Skeletal muscle satellite cell (primary cell): Measurements from ENCODE around the gene AQP3. TPM values are rescaled to one million over a fixed set of nuclear protein-coding genes. Genes with fewer than 3 reads are reported as not detected.
"Not testable (repeated sequence)": the region's sequence is repeated elsewhere in the genome, so short reads cannot be mapped to it uniquely, and the experiment has no call there.

Experiments used
- H3K27me3 ChIP-seq: 2 replicates; pipeline ENCODE4 v1.7.0; 2013; ENCODE audit warnings: low read length; ENCODE audit not compliant: control insufficient read depth, insufficient read depth
- H3K36me3 ChIP-seq: 2 replicates; pipeline ENCODE4 v1.7.0; 2013; ENCODE audit warnings: mild to moderate bottlenecking, control low read depth, low read length; ENCODE audit not compliant: insufficient read depth
- H3K4me1 ChIP-seq: 2 replicates; pipeline ENCODE4 v1.7.0; 2013; ENCODE audit warnings: low read length; ENCODE audit not compliant: control insufficient read depth, insufficient read depth
- H3K4me2 ChIP-seq: 2 replicates; pipeline ENCODE4 v1.7.0; 2013; ENCODE audit warnings: mild to moderate bottlenecking, low read length
- H3K4me3 ChIP-seq: 2 replicates; pipeline ENCODE4 v1.7.0; 2013; ENCODE audit warnings: low read length
- H3K9ac ChIP-seq: 2 replicates; pipeline ENCODE4 v1.7.0; 2013; ENCODE audit warnings: mild to moderate bottlenecking, low read depth, low read length, moderate library complexity
- H3K9me3 ChIP-seq: replicated peaks from 2 replicates; pipeline ENCODE4 v1.7.0; 2013; ENCODE audit warnings: mild to moderate bottlenecking, control low read depth, low read length
- total RNA-seq: library from RNA; depleted of rRNA; stranded (reverse); fragments of >200 nt; gene quantifications from 2 replicates; pipeline ENCODE4 v1.2.3, GENCODE V29; 2012; rRNA removed

Gene AQP3
- 0.25 and 2.0 TPM in 2 replicates for total RNA-seq

DNA sequence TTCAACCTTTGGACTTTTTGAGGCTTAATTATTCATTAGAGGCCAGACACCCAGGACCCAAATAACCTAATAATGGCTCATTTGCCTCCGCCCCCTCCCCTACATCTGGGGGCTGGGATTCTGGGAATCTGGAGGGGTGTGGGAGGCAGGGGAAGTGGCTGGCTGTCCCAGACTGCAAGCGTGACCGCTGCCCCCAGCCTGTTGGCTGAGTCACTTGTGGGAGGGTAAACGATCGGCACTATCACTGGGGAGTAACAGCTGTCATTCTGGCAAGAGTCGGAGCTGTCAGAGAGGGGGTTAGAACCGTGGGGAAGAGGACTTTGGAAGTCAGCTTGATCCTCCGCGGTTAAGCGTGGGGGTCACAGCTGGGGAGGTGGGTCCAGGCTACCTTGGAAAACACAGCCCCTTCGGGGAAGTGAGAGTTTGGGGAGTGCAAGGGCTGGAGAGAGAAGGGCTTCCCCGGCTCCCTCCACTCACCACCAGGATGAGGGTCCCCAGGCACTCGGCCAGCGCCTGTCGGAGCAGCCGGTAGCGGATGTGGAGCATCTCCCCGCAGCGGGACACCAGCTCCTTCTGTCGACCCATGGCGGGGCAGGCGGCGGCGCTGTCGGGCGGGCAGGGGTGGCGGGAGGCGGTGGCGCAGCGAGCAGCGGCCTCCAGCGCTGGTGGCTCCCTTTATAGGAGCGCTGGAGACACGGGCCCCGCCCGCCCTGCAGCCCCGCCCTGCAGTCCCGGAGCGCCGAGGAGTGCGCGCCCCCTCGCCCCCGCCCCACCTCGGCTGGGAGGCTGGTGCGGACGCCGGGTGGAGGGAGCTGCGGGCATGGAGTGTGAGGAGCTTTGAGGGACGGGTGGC lies at the start of gene AQP3:
Gene AQP3 (minus strand): TSS at position 648 of the 853 bp plus-strand sequence. CDS start 63 bp downstream, at position 585.
- Histone ChIP-seq H3K27me3 (no peaks in the 10 kb centered on the region), H3K9ac (peak within 1 kb of the TSS; percentile 46), H3K4me2 (peak within 1 kb of the TSS; percentile 98), H3K9me3 (no peaks in the 10 kb centered on the region), H3K4me1 (peaks cover 25% of the 10 kb centered on the region), H3K4me3 (peak within 1 kb of the TSS; percentile 70), H3K36me3 (no peaks in the 10 kb centered on the region)

DNA sequence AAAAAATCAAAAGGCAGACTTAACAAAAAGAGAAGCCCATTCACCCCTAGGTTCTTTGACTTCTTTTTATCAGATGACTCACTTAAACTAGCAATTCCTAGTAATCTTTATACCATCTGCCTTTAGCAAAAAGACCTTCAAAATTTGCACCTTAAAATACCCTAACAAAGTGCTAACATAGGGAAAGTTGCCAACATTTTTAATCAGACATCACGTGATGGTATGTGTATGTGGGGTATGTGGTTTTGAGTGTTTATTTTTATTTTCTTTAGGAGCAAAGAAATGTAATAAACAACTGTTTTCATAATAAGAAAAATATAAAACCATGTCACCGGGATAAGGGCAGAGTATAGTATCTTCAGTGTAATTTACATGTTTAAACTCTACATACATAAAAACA lies 46.4 kb upstream of the AQP3 start:
- not testable (repeated sequence) for H3K9ac ChIP-seq, H3K27me3 ChIP-seq, H3K36me3 ChIP-seq, H3K9me3 ChIP-seq, H3K4me1 ChIP-seq, H3K4me3 ChIP-seq, H3K4me2 ChIP-seq

DNA sequence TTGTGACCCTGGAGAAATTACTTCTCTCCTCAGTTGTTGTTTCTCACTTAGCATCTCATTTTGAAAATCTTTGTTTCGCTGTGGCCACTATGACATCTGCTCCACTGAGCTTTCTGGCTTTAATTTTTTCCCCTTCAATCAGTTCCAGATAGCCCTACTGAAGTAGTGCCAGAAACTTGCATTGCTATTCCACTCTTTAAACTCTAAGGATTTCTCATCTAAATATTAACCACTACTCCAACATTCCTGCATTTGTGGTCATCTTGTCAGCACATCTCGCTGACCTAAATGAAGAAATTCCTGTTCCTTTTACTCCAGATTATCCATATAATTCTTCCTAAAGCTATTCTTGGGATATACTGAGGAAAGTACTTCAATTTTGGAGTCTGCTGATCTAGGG lies 41.7 kb upstream of the AQP3 start:
- H3K9me3 ChIP-seq: no peaks in the 10 kb centered on the region
- no peak overlapping the region for H3K9ac ChIP-seq
- no peaks in the 10 kb centered on the region for H3K27me3 ChIP-seq
- no peak overlapping the region for H3K4me3 ChIP-seq
- H3K4me1 ChIP-seq: no peaks in the 10 kb centered on the region
- H3K36me3 ChIP-seq: no peaks in the 10 kb centered on the region
- H3K4me2 ChIP-seq: no peak overlapping the region

DNA sequence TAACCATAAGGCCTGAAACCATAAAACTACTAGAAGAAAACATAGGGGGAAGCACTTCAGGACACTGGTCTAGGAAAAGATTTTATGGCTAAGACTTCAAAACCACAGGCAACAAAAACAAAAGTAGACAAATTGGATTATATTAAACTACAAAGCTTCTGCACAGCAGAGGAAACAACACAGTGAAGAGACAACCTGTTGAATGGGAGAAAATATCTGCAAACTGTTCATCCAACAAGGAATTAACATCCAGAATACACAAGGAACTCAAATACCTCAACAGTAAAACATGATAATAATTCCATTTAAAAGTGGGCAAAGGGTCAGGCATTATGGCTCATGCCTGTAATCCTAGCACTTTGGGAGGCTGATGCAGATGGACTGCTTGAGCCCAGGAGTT lies 37.9 kb upstream of the AQP3 start:
- not testable (repeated sequence) for H3K4me2 ChIP-seq, H3K27me3 ChIP-seq, H3K4me3 ChIP-seq, H3K36me3 ChIP-seq, H3K4me1 ChIP-seq, H3K9me3 ChIP-seq, H3K9ac ChIP-seq

DNA sequence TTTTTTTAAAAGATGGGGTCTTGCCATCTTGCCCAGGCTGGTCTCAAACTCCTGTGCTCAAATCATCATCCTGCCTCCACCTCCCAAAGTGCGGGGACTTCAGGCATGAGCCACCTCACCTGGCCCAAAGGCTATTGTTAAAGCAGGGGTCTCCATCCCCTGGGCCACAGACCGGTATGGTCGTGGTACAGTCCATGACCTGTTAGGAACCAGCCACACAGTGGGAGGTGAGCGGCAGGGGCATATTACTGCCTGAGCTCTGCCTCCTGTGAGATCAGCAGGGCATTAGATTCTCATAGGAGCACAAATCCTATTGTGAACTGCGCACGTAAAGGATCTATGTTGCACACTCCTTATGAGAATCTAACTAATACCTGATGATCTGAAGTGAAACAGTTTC lies 33.6 kb upstream of the AQP3 start:
- Histone ChIP-seq H3K4me3 (no peak overlapping the region), H3K9me3 (no peaks in the 10 kb centered on the region)

DNA sequence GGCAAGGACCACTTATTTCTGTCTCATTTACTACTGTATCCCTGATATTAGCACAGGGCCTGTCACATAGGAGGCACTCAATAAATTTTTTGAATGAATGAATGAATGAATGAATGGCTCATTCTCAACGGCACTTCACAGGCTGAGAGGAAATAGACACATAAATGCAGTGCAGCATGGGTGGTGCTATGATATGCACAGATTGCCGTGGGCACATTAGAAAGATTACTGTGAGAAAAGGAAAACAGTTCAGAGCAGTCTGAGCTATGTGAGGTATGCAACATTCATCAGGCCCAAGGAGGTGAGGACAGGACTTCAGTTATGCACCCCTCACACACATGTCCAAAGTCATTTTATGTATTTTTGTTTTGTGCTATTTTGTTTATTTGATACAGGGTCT lies 32.7 kb upstream of the AQP3 start:
- H3K4me2 ChIP-seq: no peak overlapping the region
- no peaks in the 10 kb centered on the region for H3K9me3 ChIP-seq
- H3K9ac ChIP-seq: no peak overlapping the region
- H3K36me3 ChIP-seq: no peaks in the 10 kb centered on the region
- no peaks in the 10 kb centered on the region for H3K27me3 ChIP-seq
- H3K4me1 ChIP-seq: no peaks in the 10 kb centered on the region
- H3K4me3 ChIP-seq: no peak overlapping the region

More for the DNA sequence above, 33.6 kb upstream of the AQP3 start:
- Histone ChIP-seq H3K36me3 (no peaks in the 10 kb centered on the region), H3K4me1 (no peaks in the 10 kb centered on the region), H3K4me2 (no peak overlapping the region), H3K27me3 (no peaks in the 10 kb centered on the region), H3K9ac (no peak overlapping the region)

DNA sequence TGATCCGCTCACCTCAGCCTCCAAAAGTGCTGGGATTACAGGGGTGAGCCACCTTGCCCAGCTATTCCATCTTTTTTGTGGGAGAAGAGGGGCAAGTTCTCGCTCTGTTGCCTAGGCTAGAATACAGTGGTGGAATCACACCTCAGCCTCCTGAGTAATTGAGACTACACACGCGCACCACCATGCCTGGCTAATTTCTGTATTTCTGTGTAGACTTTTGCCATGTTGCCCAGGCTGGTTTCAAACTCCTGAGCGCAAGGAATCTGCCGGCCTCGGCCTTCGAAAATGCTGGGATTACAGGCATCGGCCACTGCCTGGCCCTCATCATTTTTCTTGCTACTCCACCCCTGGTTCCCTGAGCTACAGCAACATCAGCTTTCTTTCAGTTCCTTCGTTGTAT lies 29.1 kb upstream of the AQP3 start:
- peaks cover 8% of the 10 kb centered on the region for H3K36me3 ChIP-seq
- no peak overlapping the region for H3K4me2 ChIP-seq
- H3K9ac ChIP-seq: no peak overlapping the region
- no peaks in the 10 kb centered on the region for H3K9me3 ChIP-seq
- H3K27me3 ChIP-seq: no peaks in the 10 kb centered on the region
- H3K4me3 ChIP-seq: no peak overlapping the region
- H3K4me1 ChIP-seq: peaks cover 14% of the 10 kb centered on the region

DNA sequence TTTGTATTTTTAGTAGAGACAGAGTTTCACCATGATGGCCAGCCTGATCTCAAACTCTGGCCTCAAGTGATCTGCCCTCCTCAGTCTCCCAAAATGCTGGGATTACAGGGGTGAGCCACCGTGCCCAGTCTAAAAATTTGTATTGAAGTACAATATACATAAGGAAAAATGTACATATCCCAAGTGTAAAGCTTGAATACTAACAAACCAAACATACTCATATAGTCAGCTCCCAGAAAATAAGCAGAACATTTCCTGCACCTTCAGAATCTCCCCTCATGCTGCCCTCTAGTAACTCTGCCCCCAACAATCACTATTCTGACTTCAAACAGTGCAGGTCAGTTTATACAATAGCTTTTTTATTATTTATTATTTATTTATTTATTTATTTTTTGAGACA lies 28.0 kb upstream of the AQP3 start:
- Histone ChIP-seq H3K4me2 (no peak overlapping the region), H3K36me3 (peaks cover 10% of the 10 kb centered on the region), H3K4me1 (peaks cover 16% of the 10 kb centered on the region), H3K4me3 (no peak overlapping the region), H3K9ac (no peak overlapping the region), H3K9me3 (no peaks in the 10 kb centered on the region), H3K27me3 (no peaks in the 10 kb centered on the region)

DNA sequence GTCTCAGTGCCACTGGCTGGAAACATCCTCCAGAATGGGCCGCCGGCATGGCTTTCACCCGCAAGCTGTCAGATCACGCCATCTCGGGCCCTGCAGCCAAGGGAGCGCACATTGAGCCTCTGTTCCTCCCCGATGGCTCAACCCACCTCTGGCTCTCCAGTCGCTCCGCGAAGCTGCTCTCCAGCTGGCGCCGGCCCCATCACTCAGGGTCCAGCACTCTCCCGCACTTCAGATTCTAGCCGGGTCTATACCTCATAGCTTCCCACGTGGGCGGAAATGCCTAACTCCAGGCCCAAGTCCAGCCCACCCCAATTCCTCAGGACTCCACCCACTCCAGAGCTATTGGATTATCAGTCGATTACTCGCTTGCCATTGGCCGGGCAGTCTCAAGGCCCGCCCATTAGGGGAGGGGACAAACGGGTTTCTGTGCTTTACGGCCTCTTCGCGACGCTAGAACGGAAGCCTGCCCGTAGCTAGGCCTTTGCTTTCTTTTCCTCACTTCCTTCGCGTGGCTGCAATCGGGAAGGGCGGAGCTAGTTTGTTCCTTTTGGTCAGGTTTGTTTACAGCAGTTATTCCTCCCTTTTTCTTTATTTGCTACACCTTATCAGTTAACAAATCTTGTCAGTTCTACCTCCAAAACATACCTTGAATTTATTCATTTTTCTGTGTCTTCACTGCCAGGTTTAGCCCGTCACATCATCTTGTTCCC lies 26.4 kb upstream of the AQP3 start, which contains the start of gene NOL6:
Gene NOL6 (minus strand): TSS at position 282 of the 710 bp plus-strand sequence. CDS start 82 bp downstream, at position 200.
- no peaks in the 10 kb centered on the region for H3K9me3 ChIP-seq
- H3K4me1 ChIP-seq: peaks cover 16% of the 10 kb centered on the region
- peak within 1 kb of the TSS; percentile 98 for H3K4me2 ChIP-seq
- peak within 1 kb of the TSS; percentile 82 for H3K9ac ChIP-seq
- H3K36me3 ChIP-seq: peaks cover 24% of the 10 kb centered on the region
- H3K27me3 ChIP-seq: no peaks in the 10 kb centered on the region
- peak within 1 kb of the TSS; percentile 83 for H3K4me3 ChIP-seq

DNA sequence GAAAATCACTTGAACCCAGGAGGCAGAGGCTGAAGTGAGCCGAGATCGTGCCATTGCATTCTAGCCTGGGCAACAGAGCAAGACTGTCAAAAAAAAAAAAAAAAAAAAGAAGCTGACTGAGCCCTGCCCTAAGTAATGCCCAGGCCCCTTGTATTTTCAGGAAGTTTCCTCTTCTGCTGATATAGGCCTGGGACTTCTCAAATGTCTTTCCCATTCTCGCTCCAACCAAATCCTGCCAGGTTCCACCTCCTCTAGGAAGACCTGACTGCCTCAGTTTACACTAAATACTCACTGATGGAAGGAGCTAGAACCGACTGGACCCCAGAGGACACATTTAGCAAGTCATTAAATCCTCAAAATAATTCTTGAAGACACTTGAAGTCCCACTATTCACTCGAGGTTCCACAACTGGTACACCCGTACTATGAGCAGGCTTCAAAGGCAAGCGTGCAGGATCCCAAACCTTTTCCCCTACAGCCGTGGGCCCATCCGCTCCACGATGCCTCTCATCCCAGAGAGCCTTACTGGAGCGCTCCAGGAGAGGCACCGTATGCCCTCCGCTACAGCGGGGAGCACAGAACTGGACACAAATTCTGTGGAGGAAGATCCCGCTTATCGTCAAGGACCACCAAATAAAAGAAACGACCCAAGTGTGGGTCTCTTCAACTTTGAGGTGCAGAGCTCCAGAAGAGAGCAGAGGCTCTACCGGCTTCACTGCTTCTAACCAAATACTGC lies 25.7 kb upstream of the AQP3 start:
- Histone ChIP-seq H3K9ac (peak overlapping the region; percentile 81), H3K4me1 (peaks cover 16% of the 10 kb centered on the region), H3K4me3 (peak overlapping the region; percentile 83), H3K36me3 (peaks cover 32% of the 10 kb centered on the region), H3K9me3 (no peaks in the 10 kb centered on the region), H3K27me3 (no peaks in the 10 kb centered on the region), H3K4me2 (peak overlapping the region; percentile 98)

DNA sequence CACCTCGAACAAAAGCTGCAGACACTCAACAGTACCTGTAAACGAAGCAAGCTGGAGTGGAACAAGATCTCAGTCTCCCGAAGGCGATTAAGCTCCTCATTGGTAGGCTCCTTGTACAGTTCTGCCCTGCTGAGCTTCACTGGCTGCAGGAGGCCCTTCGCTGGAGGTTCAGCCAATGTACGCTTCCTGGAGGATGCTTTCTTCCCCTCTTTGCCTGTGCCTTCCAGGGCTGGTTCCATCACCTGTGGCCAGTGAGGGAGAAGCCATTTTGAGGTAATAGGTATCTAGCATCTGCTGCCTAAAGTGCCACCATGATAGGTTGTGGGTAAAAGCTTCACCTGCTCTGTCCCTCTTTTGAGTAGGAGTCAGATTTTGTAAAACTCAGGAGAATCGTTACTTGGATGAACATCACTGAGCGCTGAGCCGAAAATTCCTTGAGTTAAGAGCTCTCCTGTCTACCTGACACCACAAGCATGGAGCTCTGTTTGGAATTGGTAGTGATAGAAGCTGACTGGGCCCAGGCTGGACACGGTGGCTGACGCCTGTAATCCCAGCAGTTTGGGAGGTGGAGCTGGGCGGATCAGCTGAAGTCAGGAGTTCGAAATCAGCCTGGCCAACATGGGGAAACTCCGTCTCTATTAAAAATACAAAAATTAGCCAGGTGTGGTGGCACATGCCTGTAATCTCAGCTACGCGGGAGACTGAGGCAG lies 24.9 kb upstream of the AQP3 start:
- H3K4me3 ChIP-seq: peak overlapping the region; percentile 83
- peak overlapping the region; percentile 81 for H3K9ac ChIP-seq
- no peaks in the 10 kb centered on the region for H3K9me3 ChIP-seq
- peak overlapping the region; percentile 98 for H3K4me2 ChIP-seq
- H3K27me3 ChIP-seq: no peaks in the 10 kb centered on the region
- H3K36me3 ChIP-seq: peaks cover 39% of the 10 kb centered on the region
- H3K4me1 ChIP-seq: peaks cover 16% of the 10 kb centered on the region
